OCI-LY7 (cell line): ENCODE data around the gene PRR16. TPM values are rescaled to one million over a fixed set of nuclear protein-coding genes. Genes with fewer than 3 reads are reported as not detected.

ENCODE experiments used
- BruUV-seq: library from RNA; stranded (reverse); fragments of 400-500 nt; replicated peaks from 2 replicates; lab custom pipeline; 2021; lab: Mats Ljungman, UMichigan
- CTCF ChIA-PET: fragments of 300-600 bp; sonication (Branson Sonifier 250); formaldehyde crosslinking; loops from one replicate; lab custom pipeline; 2022; ENCODE audit warnings: antibody characterized with exemption; ENCODE audit not compliant: unreplicated experiment; lab: Charles Lee
- POLR2A ChIA-PET: fragments of 300-600 bp; sonication (Branson Sonifier 250); formaldehyde crosslinking; loops from one replicate; lab custom pipeline; 2022; ENCODE audit warnings: antibody characterized with exemption; lab: Charles Lee
- DNase-seq: peaks from one replicate; pipeline ENCODE4 v3.0.0-alpha.2; 2015; ENCODE audit warnings: low spot score
- H2AFZ ChIP-seq: fragments of 200-600 bp; sonication (generic), shearing (Covaris generic); 2 replicates; pipeline ENCODE4 v1.6.1; 2014; ENCODE audit warnings: mild to moderate bottlenecking, antibody characterized with exemption, low read length, moderate library complexity
- H3K27ac ChIP-seq: fragments of 200-600 bp; sonication (generic); 2 replicates; pipeline ENCODE4 v1.5.1; 2014; ENCODE audit warnings: mixed run types, low read depth, mild to moderate bottlenecking, moderate library complexity, low read length, inconsistent platforms; ENCODE audit not compliant: poor library complexity, severe bottlenecking
- H3K36me3 ChIP-seq: fragments of 200-600 bp; sonication (generic); 2 replicates; pipeline ENCODE4 v1.6.1; 2014; ENCODE audit warnings: mild to moderate bottlenecking, antibody characterized with exemption, low read length, moderate library complexity, mixed read lengths; ENCODE audit not compliant: insufficient read depth
- H3K4me1 ChIP-seq: fragments of 200-600 bp; sonication (generic); 2 replicates; pipeline ENCODE4 v1.5.1; 2014; ENCODE audit warnings: mild to moderate bottlenecking, low read length; ENCODE audit not compliant: insufficient read depth, poor library complexity, severe bottlenecking
- H3K4me2 ChIP-seq: fragments of 200-600 bp; sonication (generic); 2 replicates; pipeline ENCODE4 v1.6.1; 2014; ENCODE audit warnings: mild to moderate bottlenecking, low read length
- H3K4me3 ChIP-seq: fragments of 200-600 bp; sonication (generic); 2 replicates; pipeline ENCODE4 v1.5.1; 2014; ENCODE audit warnings: mild to moderate bottlenecking, low read depth, low read length; ENCODE audit not compliant: poor library complexity, severe bottlenecking
- H3K79me2 ChIP-seq: fragments of 200-600 bp; sonication (generic); 2 replicates; pipeline ENCODE4 v1.6.1; 2016; ENCODE audit warnings: low read depth, mild to moderate bottlenecking, low read length, moderate library complexity, mixed read lengths; ENCODE audit not compliant: insufficient read depth
- H3K9me2 ChIP-seq: fragments of 200-600 bp; sonication (generic); 2 replicates; pipeline ENCODE4 v1.6.1; 2016; ENCODE audit warnings: mild to moderate bottlenecking, low read length, mixed read lengths; ENCODE audit not compliant: insufficient read depth
- H3K9me3 ChIP-seq: fragments of 200-600 bp; sonication (generic); 2 replicates; pipeline ENCODE4 v1.6.1; 2014; ENCODE audit warnings: mild to moderate bottlenecking, mixed run types, low read length, mixed read lengths
- H4K20me1 ChIP-seq: fragments of 200-600 bp; sonication (generic); 2 replicates; pipeline ENCODE4 v1.6.1; 2014; ENCODE audit warnings: mild to moderate bottlenecking, antibody characterized with exemption, low read length, moderate library complexity, mixed read lengths; ENCODE audit not compliant: insufficient read depth
- EZH2phosphoT487 ChIP-seq: fragments of 200-600 bp; sonication (generic); IDR thresholded peaks from 2 replicates; pipeline ENCODE4 v1.6.1; 2018; ENCODE audit warnings: low read depth, borderline replicate concordance, mild to moderate bottlenecking, mixed run types, antibody characterized with exemption, low read length, moderate library complexity, mixed read lengths
- intact Hi-C: fragments of 100-400 bp; cut with micrococcal nuclease; formaldehyde crosslinking; loops from one replicate; pipeline ENCODE4 v1.10.0; 2022; ENCODE audit not compliant: unreplicated experiment
- total RNA-seq, 2 experiments: library from RNA; depleted of rRNA in 1 of 2; stranded (reverse); fragments of >200 nt in 1 of 2; shearing (Covaris generic) in 1 of 2; gene quantifications; 2 replicates each; pipeline ENCODE4 v1.2.3, GENCODE V29; 2014 to 2022
- TF ChIP-seq, protein P1 (sequence below): fragments of 200-600 bp; sonication (generic); conservative IDR thresholded peaks from 2 replicates; pipeline ENCODE4 v1.5.1; 2014; ENCODE audit warnings: mild to moderate bottlenecking, antibody characterized with exemption, low read length, moderate library complexity, mixed read lengths

PRR16 gene
- total RNA-seq, 2 experiments from 2014 or later = not detected

DNA sequence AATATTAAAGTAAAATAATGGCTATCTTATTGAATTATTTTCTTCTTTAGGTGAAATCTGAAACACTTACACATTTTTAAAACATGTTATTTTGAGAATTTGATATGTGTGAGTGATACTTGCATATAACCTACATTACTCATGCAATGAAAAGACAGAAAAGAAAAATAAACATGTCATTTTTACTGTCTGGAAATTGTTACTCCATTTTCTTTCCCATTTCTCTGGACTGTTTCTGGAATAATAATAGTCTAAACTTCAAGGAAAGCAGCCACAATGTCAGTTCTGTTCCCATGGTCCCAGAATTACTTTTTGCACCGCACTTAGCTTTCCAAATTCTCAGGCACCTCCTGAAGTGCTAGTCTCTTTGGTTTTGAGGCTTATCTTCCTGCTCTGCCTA is 145.5 kb downstream of the PRR16 start:
- ChIA-PET CTCF (no interaction called here), POLR2A (no interaction called here)
- no peak overlapping the region for H3K4me2 ChIP-seq
- no peak for TF ChIP-seq EZH2phosphoT487
- no peak overlapping the region for H3K27ac ChIP-seq
- H3K9me3 ChIP-seq = no peaks in the 10 kb centered on the region
- DNase-seq = no peak
- no peaks in the 10 kb centered on the region for H3K36me3 ChIP-seq
- H3K9me2 ChIP-seq = no peaks in the 10 kb centered on the region
- H2AFZ ChIP-seq = no peak overlapping the region
- H3K4me3 ChIP-seq = no peak overlapping the region
- H4K20me1 ChIP-seq = no peaks in the 10 kb centered on the region
- BruUV-seq = no TSS peak
- intact Hi-C loops = no loop called here
- no peaks in the 10 kb centered on the region for H3K4me1 ChIP-seq
- H3K79me2 ChIP-seq = no peaks in the 10 kb centered on the region

DNA sequence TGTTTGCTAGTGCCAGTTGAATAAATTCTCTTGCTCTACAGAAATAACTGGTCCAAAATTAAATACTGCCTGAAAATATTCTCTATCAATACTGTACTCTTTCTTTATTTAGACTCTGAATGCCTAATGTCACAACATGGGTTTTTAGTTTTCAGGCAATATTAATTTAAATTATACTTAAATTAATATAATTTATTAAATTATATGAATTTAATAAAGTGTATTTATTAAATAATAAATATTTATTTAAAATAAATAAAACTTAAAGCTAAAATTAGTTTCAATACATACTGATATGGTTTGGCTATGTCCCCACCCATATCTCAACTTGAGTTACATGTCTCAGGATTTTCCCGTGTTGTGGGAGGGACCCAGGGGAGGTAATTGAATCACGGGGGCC is 146.0 kb downstream of the PRR16 start:
- H2AFZ ChIP-seq = no peak overlapping the region

DNA sequence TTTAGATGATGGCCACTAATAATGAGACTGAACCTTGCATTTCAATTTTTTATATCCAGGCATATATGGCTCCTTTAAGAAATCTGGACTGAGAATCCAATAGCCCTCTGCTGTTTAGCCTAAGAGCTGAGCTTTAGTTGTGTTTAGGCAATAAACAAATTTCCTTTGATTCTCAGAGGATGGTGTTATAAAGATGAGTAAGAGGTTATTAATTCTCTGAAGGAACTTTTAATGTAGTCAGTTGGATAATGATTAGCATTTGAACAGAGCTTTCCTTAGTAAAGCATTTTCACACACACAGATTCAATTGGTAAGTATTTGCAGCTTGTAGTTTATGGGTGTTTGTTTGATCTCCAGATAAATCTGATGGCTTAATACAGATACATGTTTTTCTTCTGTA is 149.6 kb downstream of the PRR16 start:
- ChIA-PET POLR2A (interaction anchor here (0.7 kb wide), 1 partner anchor 242 kb away, joined by 3 read pairs; no protein-coding TSS in a partner anchor), CTCF (no interaction called here)
- H3K9me3 ChIP-seq = no peaks in the 10 kb centered on the region
- intact Hi-C loops = no loop called here
- no peaks in the 10 kb centered on the region for H3K79me2 ChIP-seq
- BruUV-seq = no TSS peak
- H3K36me3 ChIP-seq = no peaks in the 10 kb centered on the region
- no peak overlapping the region for H3K4me3 ChIP-seq
- no peak overlapping the region for H3K4me2 ChIP-seq
- DNase-seq = no peak
- H4K20me1 ChIP-seq = no peaks in the 10 kb centered on the region
- H3K4me1 ChIP-seq = no peaks in the 10 kb centered on the region
- no peak overlapping the region for H2AFZ ChIP-seq
- TF ChIP-seq, protein P1, sequence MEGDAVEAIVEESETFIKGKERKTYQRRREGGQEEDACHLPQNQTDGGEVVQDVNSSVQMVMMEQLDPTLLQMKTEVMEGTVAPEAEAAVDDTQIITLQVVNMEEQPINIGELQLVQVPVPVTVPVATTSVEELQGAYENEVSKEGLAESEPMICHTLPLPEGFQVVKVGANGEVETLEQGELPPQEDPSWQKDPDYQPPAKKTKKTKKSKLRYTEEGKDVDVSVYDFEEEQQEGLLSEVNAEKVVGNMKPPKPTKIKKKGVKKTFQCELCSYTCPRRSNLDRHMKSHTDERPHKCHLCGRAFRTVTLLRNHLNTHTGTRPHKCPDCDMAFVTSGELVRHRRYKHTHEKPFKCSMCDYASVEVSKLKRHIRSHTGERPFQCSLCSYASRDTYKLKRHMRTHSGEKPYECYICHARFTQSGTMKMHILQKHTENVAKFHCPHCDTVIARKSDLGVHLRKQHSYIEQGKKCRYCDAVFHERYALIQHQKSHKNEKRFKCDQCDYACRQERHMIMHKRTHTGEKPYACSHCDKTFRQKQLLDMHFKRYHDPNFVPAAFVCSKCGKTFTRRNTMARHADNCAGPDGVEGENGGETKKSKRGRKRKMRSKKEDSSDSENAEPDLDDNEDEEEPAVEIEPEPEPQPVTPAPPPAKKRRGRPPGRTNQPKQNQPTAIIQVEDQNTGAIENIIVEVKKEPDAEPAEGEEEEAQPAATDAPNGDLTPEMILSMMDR = no peak
- TF ChIP-seq EZH2phosphoT487 = no peak
- H3K27ac ChIP-seq = no peak overlapping the region
- no peaks in the 10 kb centered on the region for H3K9me2 ChIP-seq

More for the DNA sequence above, 146.0 kb downstream of the PRR16 start:
- no peak for TF ChIP-seq EZH2phosphoT487
- TF ChIP-seq, protein P1 = no peak
- intact Hi-C loops = no loop called here
- no peaks in the 10 kb centered on the region for H3K36me3 ChIP-seq
- H3K9me3 ChIP-seq = no peaks in the 10 kb centered on the region
- H3K4me3 ChIP-seq = no peak overlapping the region
- no peaks in the 10 kb centered on the region for H3K79me2 ChIP-seq
- no peak overlapping the region for H3K4me2 ChIP-seq
- no peaks in the 10 kb centered on the region for H4K20me1 ChIP-seq
- H3K9me2 ChIP-seq = no peaks in the 10 kb centered on the region
- ChIA-PET CTCF (no interaction called here), POLR2A (no interaction called here)
- no TSS peak for BruUV-seq
- no peak overlapping the region for H3K27ac ChIP-seq
- H3K4me1 ChIP-seq = no peaks in the 10 kb centered on the region
- no peak for DNase-seq
